PFSK-1 (cell line): Measurements from ENCODE around the gene KPNA3.

Experiments
- FOXP2 ChIP-seq: optimal IDR thresholded peaks from 2 replicates; pipeline ENCODE3; 2011; ENCODE audit warnings: borderline replicate concordance, control low read depth, inconsistent platforms; ENCODE audit not compliant: insufficient read depth; ENCODE audit errors: extremely low read length, extremely low read depth
- POLR2AphosphoS5 ChIP-seq: IDR thresholded peaks from 2 replicates; pipeline ENCODE4 v1.6.1; 2012; ENCODE audit warnings: low read depth, mild to moderate bottlenecking, control low read depth, low read length, moderate library complexity
- REST ChIP-seq, 2 experiments: IDR thresholded peaks; 2 replicates each; pipeline versions ENCODE4 v1.6.1 to v1.8.0; 2011 to 2012; ENCODE audit warnings: low read depth in 2 of 2, low read length in 2 of 2, control low read depth in 1 of 2, inconsistent platforms in 1 of 2, mild to moderate bottlenecking in 1 of 2, moderate library complexity in 1 of 2; ENCODE audit not compliant: insufficient read depth in 1 of 2
- SIN3A ChIP-seq: IDR thresholded peaks from 2 replicates; pipeline ENCODE4 v1.6.1; 2012; ENCODE audit warnings: mild to moderate bottlenecking, low read length, moderate library complexity, borderline replicate concordance; ENCODE audit not compliant: insufficient read depth
- TAF1 ChIP-seq: IDR thresholded peaks from 2 replicates; pipeline ENCODE4 v1.6.1; 2012; ENCODE audit warnings: low read length, control low read depth, borderline replicate concordance; ENCODE audit not compliant: insufficient read depth

Gene KPNA3

DNA sequence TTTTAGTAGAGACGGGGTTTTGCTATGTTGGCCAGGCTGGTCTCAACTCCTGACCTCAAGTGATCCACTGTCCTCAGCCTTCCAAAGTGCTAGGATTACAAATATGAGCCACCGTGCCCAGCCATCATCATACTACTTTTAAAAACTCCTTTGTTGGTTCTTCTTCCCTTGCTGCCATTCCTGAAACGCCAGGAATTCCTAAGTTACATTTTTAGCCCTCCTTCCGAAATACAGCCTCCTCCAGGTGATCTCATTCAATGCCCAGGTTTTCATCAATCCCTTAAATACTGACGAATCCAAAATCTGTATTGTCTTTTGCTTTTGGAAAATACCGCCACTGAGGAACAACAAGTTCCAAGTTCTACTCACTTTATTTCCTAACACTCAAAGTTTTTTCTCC lies 75.9 kb downstream of the KPNA3 start:
- TF ChIP-seq POLR2AphosphoS5 (no peak), SIN3A (no peak), TAF1 (no peak), REST (IDR thresholded peaks at IDR 0.05; ENCODE audit: insufficient read depth in 1 of 2, low read depth in 2 of 2, low read length in 2 of 2) (no peak), FOXP2 (no peak)

DNA sequence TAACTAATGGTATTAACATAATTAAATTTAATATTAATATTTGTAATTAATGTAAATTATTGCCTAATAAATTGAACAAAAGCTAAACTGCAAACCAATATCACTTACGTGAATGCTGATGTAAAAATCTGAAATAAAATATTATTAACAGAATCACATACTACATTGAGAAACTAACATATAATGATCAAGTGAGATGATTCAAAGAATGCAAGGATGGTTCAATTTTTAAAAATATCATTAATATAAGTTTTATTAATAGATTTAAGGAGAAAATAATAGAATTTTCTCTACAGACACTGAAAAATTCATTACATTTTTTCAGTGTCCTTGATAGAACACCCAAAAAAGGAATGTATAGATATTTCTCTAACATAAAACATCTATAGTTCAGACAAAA lies 77.7 kb downstream of the KPNA3 start:
- TF ChIP-seq TAF1 (no peak), FOXP2 (no peak), REST (IDR thresholded peaks at IDR 0.05; ENCODE audit: insufficient read depth in 1 of 2, low read depth in 2 of 2, low read length in 2 of 2) (no peak), POLR2AphosphoS5 (no peak), SIN3A (no peak)

DNA sequence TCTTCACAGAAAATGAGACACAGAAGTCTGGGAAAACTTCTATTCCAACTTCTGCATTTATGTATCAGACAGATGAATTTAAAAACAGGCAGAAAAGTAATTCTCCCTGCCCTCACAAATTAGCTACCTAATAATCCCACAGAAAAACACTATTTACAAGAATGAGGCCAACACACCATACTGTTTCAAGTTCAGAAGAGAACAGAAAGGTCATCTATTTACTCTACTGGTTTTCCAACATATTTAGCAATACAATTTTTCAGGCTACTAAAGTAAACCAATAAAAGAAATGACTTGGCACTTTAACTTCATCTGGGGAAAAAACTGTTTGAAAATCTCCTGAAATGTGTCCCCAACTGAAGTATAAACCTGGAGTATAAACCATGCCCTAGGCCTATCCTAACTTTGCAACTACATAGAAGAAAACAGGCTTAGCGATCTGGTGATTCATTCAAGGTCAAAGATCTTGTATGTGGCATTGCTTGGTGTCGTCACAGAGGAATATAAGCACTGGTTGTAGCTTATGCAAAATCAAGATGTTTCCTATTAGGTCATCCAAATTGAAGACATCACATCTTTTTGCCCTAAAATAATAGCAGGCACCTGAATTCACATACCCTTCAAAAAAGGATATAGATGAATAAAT lies 81.1 kb downstream of the KPNA3 start:
- no peak for TF ChIP-seq SIN3A
- no peak for TF ChIP-seq FOXP2
- no peak for TF ChIP-seq TAF1
- no peak for TF ChIP-seq REST (IDR thresholded peaks at IDR 0.05; ENCODE audit: insufficient read depth in 1 of 2, low read depth in 2 of 2, low read length in 2 of 2)
- TF ChIP-seq POLR2AphosphoS5: no peak

DNA sequence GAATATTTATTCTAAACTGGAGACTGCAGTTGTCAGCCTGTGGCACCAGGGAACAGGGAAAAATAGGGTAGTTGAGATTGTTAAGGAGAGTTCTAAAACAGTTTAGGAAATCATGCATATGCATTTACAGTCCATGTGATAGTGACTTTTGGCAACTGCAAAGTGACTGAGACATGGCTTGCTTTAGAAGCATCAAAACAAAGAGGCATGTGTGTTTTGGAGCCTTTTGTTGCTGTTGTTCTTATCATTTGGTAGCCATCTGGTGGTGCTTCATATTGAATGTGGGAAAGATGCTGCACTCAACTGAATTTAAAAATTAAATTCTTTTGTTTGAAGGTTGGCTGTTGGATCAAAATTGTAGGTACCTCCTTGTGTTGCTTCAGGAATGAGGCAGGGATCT lies 91.0 kb downstream of the KPNA3 start:
- TF ChIP-seq REST (IDR thresholded peaks at IDR 0.05; ENCODE audit: insufficient read depth in 1 of 2, low read depth in 2 of 2, low read length in 2 of 2) (no peak), TAF1 (no peak), POLR2AphosphoS5 (no peak), FOXP2 (no peak), SIN3A (no peak)
